Measurements from ENCODE around the gene PRICKLE3.

PRICKLE3 gene

DNA sequence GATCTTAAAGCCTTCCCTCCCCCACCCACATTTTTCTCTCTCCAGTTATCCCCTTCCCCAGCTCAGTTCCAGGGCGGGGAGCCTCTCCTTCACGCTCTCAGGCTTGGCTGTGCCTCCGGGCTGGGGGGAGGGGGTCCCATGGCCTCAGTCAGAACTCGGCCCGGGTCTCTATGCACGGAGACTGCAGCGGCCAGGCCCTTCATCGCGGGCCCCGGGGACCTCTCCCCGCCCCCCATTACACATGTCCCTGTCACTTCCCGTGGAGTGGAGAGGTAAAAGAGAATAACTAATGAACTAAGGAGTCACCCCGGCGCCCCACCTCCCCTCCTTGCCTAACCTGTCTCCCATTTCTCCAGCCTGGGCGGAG lies 838 bp upstream of the PRICKLE3 start:
- DNase-seq (ENCODE audit: low read depth), result no peak
- no peak overlapping the region for H3K4me3 ChIP-seq (ENCODE audit: low read depth, low read length)
- TF ChIP-seq, protein P1, sequence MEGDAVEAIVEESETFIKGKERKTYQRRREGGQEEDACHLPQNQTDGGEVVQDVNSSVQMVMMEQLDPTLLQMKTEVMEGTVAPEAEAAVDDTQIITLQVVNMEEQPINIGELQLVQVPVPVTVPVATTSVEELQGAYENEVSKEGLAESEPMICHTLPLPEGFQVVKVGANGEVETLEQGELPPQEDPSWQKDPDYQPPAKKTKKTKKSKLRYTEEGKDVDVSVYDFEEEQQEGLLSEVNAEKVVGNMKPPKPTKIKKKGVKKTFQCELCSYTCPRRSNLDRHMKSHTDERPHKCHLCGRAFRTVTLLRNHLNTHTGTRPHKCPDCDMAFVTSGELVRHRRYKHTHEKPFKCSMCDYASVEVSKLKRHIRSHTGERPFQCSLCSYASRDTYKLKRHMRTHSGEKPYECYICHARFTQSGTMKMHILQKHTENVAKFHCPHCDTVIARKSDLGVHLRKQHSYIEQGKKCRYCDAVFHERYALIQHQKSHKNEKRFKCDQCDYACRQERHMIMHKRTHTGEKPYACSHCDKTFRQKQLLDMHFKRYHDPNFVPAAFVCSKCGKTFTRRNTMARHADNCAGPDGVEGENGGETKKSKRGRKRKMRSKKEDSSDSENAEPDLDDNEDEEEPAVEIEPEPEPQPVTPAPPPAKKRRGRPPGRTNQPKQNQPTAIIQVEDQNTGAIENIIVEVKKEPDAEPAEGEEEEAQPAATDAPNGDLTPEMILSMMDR (IDR thresholded peaks at IDR 0.05; ENCODE audit: low read depth, low read length, missing control alignments), result no peak

DNA sequence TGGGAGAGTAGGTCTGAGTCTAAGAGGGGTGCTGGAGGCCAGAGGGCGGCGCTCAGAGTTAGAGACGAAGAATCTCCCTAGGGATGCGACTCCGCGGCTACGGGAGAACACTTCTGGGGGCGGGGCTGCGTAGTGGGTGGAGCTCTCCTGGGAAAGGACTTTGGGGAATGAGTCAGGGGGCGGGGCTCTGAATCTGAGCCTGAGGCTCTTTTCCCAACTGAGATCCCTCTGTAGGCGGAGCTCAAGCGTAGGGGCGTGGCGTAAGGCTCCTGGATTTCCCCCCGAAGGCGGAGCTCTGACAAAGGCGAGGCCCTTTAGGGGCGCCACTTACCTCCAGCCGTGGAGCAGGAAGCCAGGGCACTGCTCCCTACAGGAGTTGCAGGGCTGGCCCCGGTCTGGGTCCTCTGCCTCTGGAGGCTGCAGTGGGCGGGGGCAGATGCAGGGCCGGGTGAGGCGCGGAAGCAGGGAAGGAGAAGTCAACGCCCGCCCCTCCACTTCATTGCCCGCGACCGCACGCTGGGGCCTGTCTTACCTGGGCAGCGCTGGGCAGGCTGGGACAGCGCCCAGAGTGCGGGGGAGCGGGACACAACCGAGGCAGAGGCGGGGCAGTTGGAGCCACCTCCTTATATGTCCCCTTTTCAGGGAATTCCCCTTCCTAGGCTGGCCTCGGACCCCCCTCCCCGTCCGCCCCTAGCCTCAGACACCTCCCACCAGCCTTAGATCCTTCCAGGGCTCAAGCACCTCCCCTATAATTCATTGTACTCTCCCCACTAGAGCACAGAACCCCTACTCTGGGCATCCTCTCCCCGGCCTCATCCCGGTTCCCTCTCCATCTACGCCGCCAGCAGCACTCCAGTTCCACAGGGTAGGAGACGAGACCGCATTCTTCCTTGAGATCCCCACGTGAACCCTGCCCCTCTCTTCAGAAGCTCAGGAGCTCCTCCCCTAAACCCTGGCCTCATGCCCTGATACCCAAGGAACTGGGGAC lies 1.6 kb downstream of the PRICKLE3 start:
- H3K4me3 ChIP-seq (ENCODE audit: low read depth, low read length), result peak overlapping the region; percentile 86
- no peak for DNase-seq (ENCODE audit: low read depth)
- TF ChIP-seq, protein P1 (IDR thresholded peaks at IDR 0.05; ENCODE audit: low read depth, low read length, missing control alignments), result no peak

DNA sequence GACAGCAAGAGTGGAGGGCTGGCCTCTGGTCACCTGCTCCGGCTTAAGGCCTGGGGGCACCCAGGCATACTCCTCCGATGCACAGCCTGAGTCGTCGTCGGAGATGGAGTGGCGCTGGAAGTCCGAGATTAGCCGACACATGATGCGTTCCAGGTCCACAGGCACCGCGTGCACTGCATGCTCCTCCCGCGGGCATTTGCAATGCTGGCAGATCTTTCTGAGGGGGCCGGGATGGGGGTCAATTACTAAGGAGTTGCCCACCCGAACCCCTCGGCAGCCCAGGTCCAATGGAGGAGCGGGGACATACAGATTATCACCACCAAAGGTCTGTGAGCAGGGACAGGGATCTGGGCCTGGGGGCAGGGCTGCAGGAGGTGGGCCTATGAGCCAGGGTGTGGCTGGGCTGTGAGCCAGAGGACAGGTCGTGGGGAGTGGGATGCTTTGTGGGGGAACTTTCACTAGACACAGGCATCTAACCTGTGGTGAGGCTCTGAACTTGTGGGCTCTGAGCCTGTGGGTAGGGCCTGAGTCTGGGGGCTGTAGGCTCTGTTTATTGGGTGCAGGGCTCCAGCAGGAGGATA lies 2.4 kb downstream of the PRICKLE3 start:
- TF ChIP-seq, protein P1 (IDR thresholded peaks at IDR 0.05; ENCODE audit: low read depth, low read length, missing control alignments), result no peak
- DNase-seq (ENCODE audit: low read depth), result no peak
- no peak overlapping the region for H3K4me3 ChIP-seq (ENCODE audit: low read depth, low read length)

DNA sequence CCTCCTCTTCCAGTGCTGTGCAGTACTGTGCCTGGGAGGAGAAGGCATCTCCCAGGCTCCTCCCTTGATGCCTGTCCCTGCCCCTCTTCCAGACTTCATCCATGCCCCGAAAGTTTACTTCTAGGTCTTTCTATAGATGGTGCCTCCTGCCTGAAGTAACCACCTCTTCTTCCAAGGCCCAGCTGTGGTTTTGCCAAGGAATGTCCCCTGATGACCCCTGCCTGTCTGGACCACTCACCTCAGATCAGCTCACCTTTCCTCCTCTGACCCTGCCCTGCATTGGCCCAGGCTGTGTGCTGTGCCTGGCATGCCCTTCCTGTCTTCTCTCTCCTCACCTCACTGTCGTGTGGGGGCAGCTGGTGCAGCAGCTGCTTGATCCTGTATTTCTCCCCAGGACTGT lies 6.8 kb downstream of the PRICKLE3 start:
- H3K4me3 ChIP-seq (ENCODE audit: low read depth, low read length), result no peak overlapping the region
- TF ChIP-seq, protein P1 (IDR thresholded peaks at IDR 0.05; ENCODE audit: low read depth, low read length, missing control alignments), result no peak
- no peak for DNase-seq (ENCODE audit: low read depth)

DNA sequence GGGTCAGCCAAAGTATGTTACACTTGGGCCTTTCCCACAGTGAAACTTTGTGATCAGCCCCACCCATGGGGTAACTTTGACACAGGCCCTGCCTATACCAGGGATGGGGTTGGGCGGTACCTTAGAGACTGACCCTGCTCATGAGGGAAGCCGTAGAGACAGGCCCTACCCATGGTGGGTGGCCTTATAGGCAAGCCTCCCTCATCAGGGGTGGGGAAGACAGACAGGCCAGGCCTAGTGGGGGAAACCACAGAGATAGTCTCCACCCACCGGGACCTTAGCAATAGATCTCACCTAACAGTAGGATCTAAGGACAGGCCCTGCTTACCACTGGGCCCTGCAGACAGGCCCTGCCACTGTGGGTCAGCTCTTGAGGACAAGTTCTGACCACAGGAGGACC lies 7.6 kb downstream of the PRICKLE3 start:
- TF ChIP-seq, protein P1 (IDR thresholded peaks at IDR 0.05; ENCODE audit: low read depth, low read length, missing control alignments), result no peak
- DNase-seq (ENCODE audit: low read depth), result no peak
- no peak overlapping the region for H3K4me3 ChIP-seq (ENCODE audit: low read depth, low read length)

DNA sequence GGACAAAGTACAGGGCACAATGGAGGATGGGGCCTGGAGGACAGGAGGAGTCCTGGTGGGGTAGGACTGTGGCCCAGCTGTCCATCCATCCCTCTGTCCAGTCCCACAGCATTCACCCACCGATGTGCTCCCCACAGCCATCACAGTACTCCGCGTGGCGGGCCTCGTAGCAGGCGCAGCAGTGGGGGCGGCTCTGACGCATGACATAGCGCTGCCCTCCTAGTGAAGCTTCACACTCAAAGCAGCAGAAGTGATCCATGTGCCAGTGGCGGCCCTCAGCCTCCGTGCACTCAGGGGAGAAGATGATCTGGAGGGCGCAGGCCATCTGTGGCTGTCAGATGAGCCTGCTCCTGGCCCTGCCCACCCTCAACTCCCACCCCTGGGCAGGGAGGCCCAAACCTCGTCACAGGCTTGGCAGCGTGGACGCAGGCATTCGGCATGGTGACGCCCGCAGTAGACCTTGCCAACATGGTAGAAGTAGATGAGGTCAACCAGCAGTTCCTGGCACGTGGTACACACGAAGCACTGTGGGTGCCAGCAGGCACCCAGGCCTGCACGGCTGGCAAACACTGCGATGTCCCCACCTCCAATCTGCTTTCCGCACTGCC lies 8.2 kb downstream of the PRICKLE3 start:
- no peak overlapping the region for H3K4me3 ChIP-seq (ENCODE audit: low read depth, low read length)
- TF ChIP-seq, protein P1 (IDR thresholded peaks at IDR 0.05; ENCODE audit: low read depth, low read length, missing control alignments), result no peak
- no peak for DNase-seq (ENCODE audit: low read depth)
